CD4-positive, alpha-beta T cell treated with Interleukin-4 for 1 hour (primary cell): ENCODE data around the gene FRS3.
"Not testable (repeated sequence)": the region's sequence is repeated elsewhere in the genome, so short reads cannot be mapped to it uniquely, and the experiment has no call there.

Source experiments
- DNase-seq, 2 donors: peaks; one replicate each; pipeline ENCODE4 v3.0.0-alpha.2; 2020 to 2022

The FRS3 gene

GRCh38 chr6:41779788-41780550, at the start of gene FRS3:
Gene FRS3, minus strand, starts transcription at chr6:41779900. Its CDS starts 2,913 bp downstream, at chr6:41776987.
- peak; percentile 97 to 99 for DNase-seq

GRCh38 chr6:41826343-41827022, 46.8 kb upstream of the FRS3 start:
- no peak for DNase-seq

GRCh38 chr6:41824571-41825569, 45.2 kb upstream of the FRS3 start:
- DNase-seq, result no peak

GRCh38 chr6:41823178-41823577, 43.5 kb upstream of the FRS3 start:
- no peak for DNase-seq

- DNase-seq, result no peak
These were observed 42.3 kb upstream of the FRS3 start for GRCh38 chr6:41822021-41822420.

- no peak for DNase-seq
These were observed 41.6 kb upstream of the FRS3 start for GRCh38 chr6:41821266-41821665.

GRCh38 chr6:41818271-41819054, 38.8 kb upstream of the FRS3 start:
- DNase-seq, result no peak

GRCh38 chr6:41815587-41815986, 35.9 kb upstream of the FRS3 start:
- no peak for DNase-seq

GRCh38 chr6:41814629-41815028, 34.9 kb upstream of the FRS3 start:
- DNase-seq, result no peak

- DNase-seq, result no peak
These were observed 34.3 kb upstream of the FRS3 start for GRCh38 chr6:41813956-41814355.

GRCh38 chr6:41813469-41813868, 33.8 kb upstream of the FRS3 start:
- DNase-seq, result no peak

- DNase-seq, result not testable (repeated sequence)
These were observed 32.2 kb upstream of the FRS3 start for GRCh38 chr6:41811946-41812345.

GRCh38 chr6:41811095-41811494, 31.4 kb upstream of the FRS3 start:
- no peak for DNase-seq

GRCh38 chr6:41805830-41806774, 26.4 kb upstream of the FRS3 start:
- no peak for DNase-seq

GRCh38 chr6:41801380-41801779, 21.7 kb upstream of the FRS3 start:
- DNase-seq, result no peak

GRCh38 chr6:41799559-41799911, 19.8 kb upstream of the FRS3 start:
- no peak for DNase-seq

GRCh38 chr6:41798901-41799558, 19.3 kb upstream of the FRS3 start:
- DNase-seq, result no peak

- DNase-seq, result no peak
These were observed 16.8 kb upstream of the FRS3 start for GRCh38 chr6:41796474-41796873.

- DNase-seq, result no peak
These were observed 12.3 kb upstream of the FRS3 start for GRCh38 chr6:41791984-41792383.

GRCh38 chr6:41791305-41791704, 11.6 kb upstream of the FRS3 start:
- no peak for DNase-seq

GRCh38 chr6:41790045-41790444, 10.3 kb upstream of the FRS3 start:
- no peak for DNase-seq
